H1 (cell line): ENCODE results near the gene SHISA7. TPM values are rescaled to one million over a fixed set of nuclear protein-coding genes. Genes with fewer than 3 reads are reported as not detected.

Experiments
- CTBP2 ChIP-seq: IDR thresholded peaks from 2 replicates; pipeline ENCODE4 v1.7.0; 2011; ENCODE audit warnings: borderline replicate concordance, mild to moderate bottlenecking, moderate library complexity, mixed read lengths, low read length; ENCODE audit not compliant: insufficient read depth, insufficient read length
- MAX ChIP-seq: IDR thresholded peaks from 2 replicates; pipeline ENCODE4 v1.6.1; 2012; ENCODE audit warnings: inconsistent platforms
- NRF1 ChIP-seq: IDR thresholded peaks from 2 replicates; pipeline ENCODE4 v1.6.1; 2011; ENCODE audit warnings: mild to moderate bottlenecking, low read depth, low read length, improper control_type of control experiment
- SRF ChIP-seq: IDR thresholded peaks from 2 replicates; pipeline ENCODE4 v1.6.1; 2011; ENCODE audit warnings: mild to moderate bottlenecking, low read depth, low read length, moderate library complexity
- polyA plus RNA-seq, 7 experiments: library from polyadenylated mRNA; depleted of rRNA in 3 of 7; stranded (reverse) in 5 of 7; unstranded in 2 of 7; fragments of >200 nt in 5 of 7; fragments of 200-250 nt in 2 of 7; gene quantifications; 1 replicate in 5 of 7; 2 replicates in 1 of 7; 4 replicates in 1 of 7; pipeline versions ENCODE4 v1.2.1 to v1.2.3, GENCODE V29; 2011 to 2013; ENCODE audit warnings: missing spikeins in 2 of 7, mixed read lengths in 2 of 7
- total RNA-seq: library from RNA; stranded (reverse); fragmentation: NEBNext Ultra II Directional; extraction: Animal tissue kit (Norgen Biotek cat#: 25700); gene quantifications from 2 replicates; pipeline ENCODE4 v1.2.1, GENCODE V29; 2021

The SHISA7 gene
- total and polyA plus RNA-seq, 2 of the 8 experiments (the other 6 are each of a cell fraction or from before 2014, with no cell fraction given): 0.76 to 1.0 TPM

- TF ChIP-seq CTBP2 (no peak), MAX (no peak), SRF (no peak), NRF1 (no peak)
- TF ChIP-seq, all 59 proteins: peak for 0
These were observed 46.8 kb upstream of the SHISA7 start (continued) for GRCh38 chr19:55489711-55490477.
